H1 (cell line): ENCODE measurements around the gene ANAPC13. TPM values are rescaled to one million over a fixed set of nuclear protein-coding genes. Genes with fewer than 3 reads are reported as not detected.

Experiments used
- CTCF ChIA-PET: fragments of 300-600 bp; sonication (Branson Sonifier 250); formaldehyde crosslinking; loops from one replicate; lab custom pipeline; 2021; ENCODE audit not compliant: partially characterized antibody; lab: Charles Lee
- POLR2A ChIA-PET: fragments of 300-600 bp; sonication (Branson Sonifier 250); formaldehyde crosslinking; loops from one replicate; lab custom pipeline; 2021; ENCODE audit warnings: inconsistent platforms; ENCODE audit not compliant: partially characterized antibody; lab: Charles Lee
- DNase-seq, 2 experiments: peaks; one replicate each; pipeline versions ENCODE4 v3.0.0 to v3.0.0-alpha.2; 2010 to 2022; ENCODE audit warnings: low spot score in 2 of 2, low read depth in 1 of 2, mixed read lengths in 1 of 2
- FAIRE-seq: peaks from 2 replicates; lab custom pipeline; 2011; peaks lifted over from hg19 to GRCh38; lab: Jason Lieb, UNC
- H2AFZ ChIP-seq: 2 replicates; pipeline ENCODE4 v1.8.1; 2012; ENCODE audit warnings: low read length, inconsistent platforms
- H2AK5ac ChIP-seq: 2 replicates; pipeline ENCODE4 v1.6.1; 2013; ENCODE audit warnings: low read depth, low read length
- H2BK120ac ChIP-seq: replicated peaks from 2 replicates; pipeline ENCODE3; 2013; ENCODE audit warnings: low read depth, low read length, inconsistent platforms
- H2BK12ac ChIP-seq: 2 replicates; pipeline ENCODE4 v1.6.1; 2013; ENCODE audit warnings: low read depth, low read length
- H2BK15ac ChIP-seq: 2 replicates; pipeline ENCODE4 v1.6.1; 2013; ENCODE audit warnings: low read length
- H2BK20ac ChIP-seq: 2 replicates; pipeline ENCODE4 v1.6.1; 2013; ENCODE audit warnings: low read length
- H2BK5ac ChIP-seq: 2 replicates; pipeline ENCODE4 v1.6.1; 2013; ENCODE audit warnings: low read depth, low read length
- H3K14ac ChIP-seq: 2 replicates; pipeline ENCODE4 v1.6.1; 2013; ENCODE audit warnings: inconsistent platforms; ENCODE audit not compliant: insufficient read length
- H3K18ac ChIP-seq: 2 replicates; pipeline ENCODE4 v1.6.1; 2013; ENCODE audit warnings: low read length; ENCODE audit errors: extremely low read depth
- H3K23ac ChIP-seq: 2 replicates; pipeline ENCODE4 v1.6.1; 2013; ENCODE audit warnings: inconsistent platforms; ENCODE audit not compliant: insufficient read length
- H3K23me2 ChIP-seq: 2 replicates; pipeline ENCODE4 v1.6.1; 2013; ENCODE audit warnings: low read depth, low read length
- H3K27ac ChIP-seq: 2 replicates; pipeline ENCODE4 v1.6.1; 2011; ENCODE audit warnings: low read depth, low read length, inconsistent platforms
- H3K27me3 ChIP-seq, 4 experiments: replicated peaks in 1 of 4; 1 replicate in 1 of 4; 2 replicates in 3 of 4; pipeline versions ENCODE4 v1.6.1 to v1.8.1; 2011 to 2013; ENCODE audit warnings: low read length in 3 of 4, mild to moderate bottlenecking in 3 of 4, inconsistent platforms in 2 of 4, mixed read lengths in 2 of 4, moderate library complexity in 1 of 4; ENCODE audit not compliant: control insufficient read depth in 3 of 4, insufficient read depth in 3 of 4; ENCODE audit errors: extremely low read depth in 1 of 4
- H3K36me3 ChIP-seq, 4 experiments: 2 replicates each; pipeline versions ENCODE4 v1.6.1 to v1.8.1; 2011 to 2013; ENCODE audit warnings: mild to moderate bottlenecking in 4 of 4, low read length in 3 of 4, moderate library complexity in 2 of 4, control low read depth in 1 of 4, inconsistent platforms in 1 of 4; ENCODE audit not compliant: insufficient read depth in 4 of 4, control insufficient read depth in 2 of 4
- H3K4ac ChIP-seq: replicated peaks from 2 replicates; pipeline ENCODE3; 2013; ENCODE audit warnings: low read length, low read depth, mixed read lengths, inconsistent platforms; ENCODE audit not compliant: insufficient read length
- H3K4me1 ChIP-seq, 4 experiments: replicated peaks in 1 of 4; 1 replicate in 1 of 4; 2 replicates in 3 of 4; pipeline versions ENCODE4 v1.6.1 to v1.8.1; 2011 to 2013; ENCODE audit warnings: low read length in 3 of 4, inconsistent platforms in 2 of 4, mixed read lengths in 1 of 4; ENCODE audit not compliant: insufficient read depth in 4 of 4, control insufficient read depth in 3 of 4
- H3K4me2 ChIP-seq, 2 experiments: 2 replicates each; pipeline versions ENCODE4 v1.6.1 to v1.8.1; 2011 to 2013; ENCODE audit warnings: low read depth in 2 of 2, low read length in 2 of 2, control low read depth in 1 of 2, inconsistent platforms in 1 of 2, mild to moderate bottlenecking in 1 of 2; ENCODE audit not compliant: insufficient read depth in 1 of 2
- H3K4me3 ChIP-seq, 4 experiments: fragments of 200-600, 300-600 bp in 1 of 4; sonication (generic), shearing (Covaris generic), sonication (Bioruptor Twin) in 1 of 4; 2 replicates each; pipeline versions ENCODE4 v1.5.1 to v1.8.1; 2011 to 2016; ENCODE audit warnings: low read length in 4 of 4, low read depth in 3 of 4, control low read depth in 2 of 4, inconsistent platforms in 2 of 4, mild to moderate bottlenecking in 2 of 4, mixed read lengths in 1 of 4, moderate library complexity in 1 of 4; ENCODE audit not compliant: insufficient read depth in 2 of 4; ENCODE audit errors: extremely low read depth in 1 of 4
- H3K56ac ChIP-seq: replicated peaks from 2 replicates; pipeline ENCODE3; 2013; ENCODE audit warnings: low read depth, mild to moderate bottlenecking, mixed read lengths, low read length, inconsistent platforms; ENCODE audit not compliant: insufficient read length
- H3K79me1 ChIP-seq: 2 replicates; pipeline ENCODE4 v1.6.1; 2013; ENCODE audit warnings: low read depth, low read length, control low read depth
- H3K79me2 ChIP-seq, 2 experiments: 2 replicates each; pipeline versions ENCODE4 v1.6.1 to v1.8.1; 2012 to 2013; ENCODE audit warnings: low read length in 2 of 2, mild to moderate bottlenecking in 2 of 2, inconsistent platforms in 1 of 2; ENCODE audit not compliant: insufficient read depth in 2 of 2, control insufficient read depth in 1 of 2
- H3K9ac ChIP-seq, 4 experiments: replicated peaks in 1 of 4; 1 replicate in 1 of 4; 2 replicates in 3 of 4; pipeline versions ENCODE4 v1.6.1 to v1.8.1; 2011 to 2013; ENCODE audit warnings: low read depth in 3 of 4, low read length in 3 of 4, control low read depth in 2 of 4, mild to moderate bottlenecking in 2 of 4, moderate library complexity in 2 of 4, inconsistent platforms in 1 of 4; ENCODE audit errors: extremely low read depth in 1 of 4
- H3K9me3 ChIP-seq, 2 experiments: 2 replicates each; pipeline versions ENCODE4 v1.6.1 to v1.8.1; 2012 to 2013; ENCODE audit warnings: mild to moderate bottlenecking in 2 of 2, moderate library complexity in 2 of 2, control low read depth in 1 of 2, inconsistent platforms in 1 of 2, low read depth in 1 of 2, low read length in 1 of 2, mixed read lengths in 1 of 2; ENCODE audit not compliant: insufficient read depth in 2 of 2
- H4K20me1 ChIP-seq, 2 experiments: replicated peaks in 1 of 2; 2 replicates each; pipeline versions ENCODE3 to v1.8.1; 2011 to 2013; ENCODE audit warnings: inconsistent platforms in 2 of 2, low read length in 2 of 2, mild to moderate bottlenecking in 1 of 2; ENCODE audit not compliant: insufficient read depth in 2 of 2, control insufficient read depth in 1 of 2
- H4K5ac ChIP-seq: 2 replicates; pipeline ENCODE4 v1.6.1; 2013; ENCODE audit warnings: low read length, low read depth, mixed read lengths, inconsistent platforms; ENCODE audit not compliant: insufficient read length
- H4K8ac ChIP-seq: 2 replicates; pipeline ENCODE4 v1.8.0; 2013; ENCODE audit warnings: mild to moderate bottlenecking, moderate library complexity, low read length, inconsistent platforms; ENCODE audit not compliant: insufficient read depth; ENCODE audit errors: extremely low read depth
- H4K91ac ChIP-seq: replicated peaks from 2 replicates; pipeline ENCODE3; 2013; ENCODE audit warnings: low read length, mixed read lengths, inconsistent platforms; ENCODE audit not compliant: insufficient read length
- CHD1 ChIP-seq: IDR thresholded peaks from 2 replicates; pipeline ENCODE4 v1.6.1; 2012; ENCODE audit warnings: low read depth, low read length, improper control_type of control experiment
- CHD2 ChIP-seq: IDR thresholded peaks from 2 replicates; pipeline ENCODE4 v1.6.1; 2012; ENCODE audit warnings: low read length, improper control_type of control experiment
- HDAC2 ChIP-seq, 2 experiments: fragments of 300-600 bp in 1 of 2; sonication (generic) in 1 of 2; IDR thresholded peaks; 2 replicates each; pipeline ENCODE4 v1.6.1; 2011 to 2012; ENCODE audit warnings: low read depth in 2 of 2, low read length in 2 of 2, mild to moderate bottlenecking in 2 of 2, moderate library complexity in 2 of 2, borderline replicate concordance in 1 of 2, inconsistent platforms in 1 of 2
- POLR2AphosphoS5 ChIP-seq: IDR thresholded peaks from 2 replicates; pipeline ENCODE4 v1.6.1; 2011; ENCODE audit warnings: low read depth, low read length
- RAD21 ChIP-seq, 2 experiments: IDR thresholded peaks in 1 of 2; conservative IDR thresholded peaks in 1 of 2; 2 replicates each; pipeline ENCODE4 v1.6.1; 2011; ENCODE audit warnings: low read depth in 2 of 2, low read length in 2 of 2, improper control_type of control experiment in 1 of 2, inconsistent platforms in 1 of 2, mild to moderate bottlenecking in 1 of 2, moderate library complexity in 1 of 2
- RFX5 ChIP-seq: IDR thresholded peaks from 2 replicates; pipeline ENCODE4 v1.6.1; 2011; ENCODE audit warnings: low read depth, low read length, improper control_type of control experiment, borderline replicate concordance
- SIX5 ChIP-seq: IDR thresholded peaks from 2 replicates; pipeline ENCODE4 v1.6.1; 2011; ENCODE audit warnings: mild to moderate bottlenecking, low read depth, low read length
- WGBS, 2 experiments: shearing (Covaris generic) in 1 of 2; methylation state at CpG; one replicate each; pipeline versions ENCODE4 v1.1.6 to v1.1.7; 2013 to 2015; ENCODE audit warnings: low lambda C conversion rate in 2 of 2, mixed read lengths in 2 of 2, inconsistent platforms in 1 of 2, low coverage in 1 of 2, missing lambda C conversion rate in 1 of 2; ENCODE audit not compliant: insufficient replicate concordance in 2 of 2, insufficient coverage in 1 of 2, insufficient read length in 1 of 2; ENCODE audit errors: extremely low coverage in 1 of 2, missing lambda C conversion rate in 1 of 2; 5-methylcytosine and 5-hydroxymethylcytosine counted together
- polyA plus RNA-seq, 7 experiments: library from polyadenylated mRNA; depleted of rRNA in 3 of 7; stranded (reverse) in 5 of 7; unstranded in 2 of 7; fragments of >200 nt in 5 of 7; fragments of 200-250 nt in 2 of 7; gene quantifications; 1 replicate in 5 of 7; 2 replicates in 1 of 7; 4 replicates in 1 of 7; pipeline versions ENCODE4 v1.2.1 to v1.2.3, GENCODE V29; 2011 to 2013; ENCODE audit warnings: missing spikeins in 2 of 7, mixed read lengths in 2 of 7
- total RNA-seq: library from RNA; stranded (reverse); fragmentation: NEBNext Ultra II Directional; extraction: Animal tissue kit (Norgen Biotek cat#: 25700); gene quantifications from 2 replicates; pipeline ENCODE4 v1.2.1, GENCODE V29; 2021

The ANAPC13 gene
- total and polyA plus RNA-seq, 2 of the 8 experiments (the other 6 are each of a cell fraction or from before 2014, with no cell fraction given): 33.3 to 34.0 TPM

- Histone ChIP-seq H3K4ac (no peak overlapping the region), H3K27ac (no peak overlapping the region), H3K36me3 (peaks cover 0 to under 1% (median 0%) of the 10 kb centered on the region in 4 experiments; a peak in 2 of 8 replicates), H2AK5ac (0 out of 2 replicates have a peak overlapping the region, but pooled peaks have one; percentile 2), H2AFZ (no peak overlapping the region), H4K20me1 (peaks cover 0 to 2% of the 10 kb centered on the region in 2 experiments), H3K9ac (no peak overlapping the region), H3K79me1 (no peaks in the 10 kb centered on the region), H3K23ac (no peak overlapping the region), H3K9me3 (no peaks in the 10 kb centered on the region), H4K91ac (no peak overlapping the region), H3K14ac (no peak overlapping the region), H3K4me3 (no peak overlapping the region), H4K5ac (no peak overlapping the region), H2BK15ac (no peak overlapping the region), H2BK120ac (no peak overlapping the region), H3K27me3 (no peaks in the 10 kb centered on the region; a peak in 1 of 7 replicates), H3K4me2 (no peak overlapping the region), H2BK5ac (no peak overlapping the region), H4K8ac (no peak overlapping the region), H3K4me1 (peaks cover 0 to 3% (median 1%) of the 10 kb centered on the region in 4 experiments; a peak in 3 of 7 replicates), H3K23me2 (no peaks in the 10 kb centered on the region), H3K79me2 (no peaks in the 10 kb centered on the region; a peak in 1 of 4 replicates), H3K18ac (no peak overlapping the region), H2BK12ac (no peak overlapping the region; the same call in 1 of the 2 replicates), H3K56ac (no peak overlapping the region), H2BK20ac (no peak overlapping the region)
- ChIA-PET CTCF (interaction anchor here (0.7 to 11.3 kb wide), 17 partner anchors 7 to 311 kb away, joined by 3 to 138 read pairs (median 4); no protein-coding TSS in a partner anchor), POLR2A (interaction anchor here (0.6 to 1.7 kb wide), 4 partner anchors 12 to 296 kb away, joined by 3 to 5 read pairs (median 4); partner anchors contain the start of gene AMOTL2)
- no peak for FAIRE-seq
- WGBS, 2 experiments: 88% methylated on average over 8 of the region's 8 CpGs; no CpG with 5 or more reads in 1 of the 2 experiments
- TF ChIP-seq CHD1: no peak
- no peak for TF ChIP-seq RFX5
- TF ChIP-seq POLR2AphosphoS5: no peak
- no peak for TF ChIP-seq HDAC2 (IDR thresholded peaks at IDR 0.05; ENCODE audit: borderline replicate concordance in 1 of 2, low read depth in 2 of 2, low read length in 2 of 2)
- TF ChIP-seq SIX5: no peak
- no peak for TF ChIP-seq RAD21 (IDR thresholded peaks at IDR 0.05 in 1 of 2, conservative IDR thresholded peaks at IDR 0.05 in 1 of 2; ENCODE audit: low read depth in 2 of 2, low read length in 2 of 2)
- TF ChIP-seq CHD2: no peak
- DNase-seq: no peak
Measured at GRCh38 chr3:134471521-134472193, 14.1 kb downstream of the ANAPC13 start.
